ENCODE data around the gene TUBB. TPM values are rescaled to one million over a fixed set of nuclear protein-coding genes. Genes with fewer than 3 reads are reported as not detected.
"Not testable (repeated sequence)": the region's sequence is repeated elsewhere in the genome, so short reads cannot be mapped to it uniquely, and the experiment has no call there.

TUBB gene
- polyA plus RNA-seq, 1 of the 3 experiments (the other 2 are of a cell fraction) = 1,037 TPM

DNA sequence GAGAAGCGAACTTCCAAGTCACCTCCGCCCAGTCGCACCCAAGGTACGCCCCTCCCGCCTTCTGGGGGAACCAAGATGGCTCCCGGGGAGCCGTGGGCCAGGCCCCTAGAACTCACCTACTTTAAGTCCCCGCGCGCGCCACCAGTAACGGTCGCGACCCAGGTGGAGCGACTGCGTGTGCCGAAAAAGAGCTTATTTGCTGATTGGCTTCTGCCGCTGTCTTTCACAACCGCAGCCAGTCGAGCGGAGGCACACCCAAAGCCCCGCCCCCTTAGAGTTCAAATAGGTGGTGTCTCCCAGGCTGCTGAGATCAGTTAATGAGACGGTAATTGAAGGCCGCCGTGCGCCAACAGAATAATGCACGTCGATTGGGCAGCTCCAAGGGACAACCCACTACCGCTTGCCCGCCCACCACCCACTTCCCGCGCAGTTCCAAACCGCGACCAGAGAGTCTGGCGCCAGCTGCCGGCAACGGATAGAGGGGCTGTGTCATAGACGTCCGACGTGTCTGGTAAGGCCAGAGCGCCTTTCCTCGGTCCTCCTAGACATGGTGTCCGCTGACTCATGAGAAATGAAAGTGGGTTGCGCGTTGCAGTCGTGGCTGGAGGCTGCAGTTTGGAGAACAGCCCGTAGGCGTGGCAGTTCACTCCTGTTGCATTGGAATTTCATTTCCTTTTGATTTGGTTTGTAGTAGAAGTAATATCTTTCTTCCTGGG, 2.9 kb upstream of the TUBB start, which contains the start of gene MDC1 (continued):
- TF ChIP-seq, protein P1, sequence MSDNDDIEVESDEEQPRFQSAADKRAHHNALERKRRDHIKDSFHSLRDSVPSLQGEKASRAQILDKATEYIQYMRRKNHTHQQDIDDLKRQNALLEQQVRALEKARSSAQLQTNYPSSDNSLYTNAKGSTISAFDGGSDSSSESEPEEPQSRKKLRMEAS (IDR thresholded peaks at IDR 0.05; ENCODE audit: low read depth) = peak; percentile 88
- TF ChIP-seq RAD21 (IDR thresholded peaks at IDR 0.05; ENCODE audit: low read length) = 0 out of 2 replicates have a peak, but pooled peaks have one; percentile 16
- peak; percentile 45 to 66; a peak in 2 of 4 replicates for TF ChIP-seq EP300 (IDR thresholded peaks at IDR 0.05; ENCODE audit: borderline replicate concordance in 1 of 2, low read depth in 1 of 2, low read length in 1 of 2)
- peak; percentile 48 for TF ChIP-seq POLR2AphosphoS5 (IDR thresholded peaks at IDR 0.05; ENCODE audit: low read depth, low read length)
- peak; percentile 24; the same call in 1 of the 2 replicates for TF ChIP-seq RXRA (IDR thresholded peaks at IDR 0.05; ENCODE audit: borderline replicate concordance, low read depth)
- TF ChIP-seq CHD2 (IDR thresholded peaks at IDR 0.05; ENCODE audit: low read length, partially characterized antibody) = peak; percentile 92
- TF ChIP-seq NRF1 (IDR thresholded peaks at IDR 0.05; ENCODE audit: low read depth, low read length) = peak; percentile 46; the same call in 1 of the 2 replicates
- peak; percentile 65 for TF ChIP-seq GABPA (IDR thresholded peaks at IDR 0.05; ENCODE audit: low read depth)
- TF ChIP-seq GATA2 (CRISPR knock-in tag; IDR thresholded peaks at IDR 0.05) = no peak
- TF ChIP-seq TCF12 (IDR thresholded peaks at IDR 0.05) = peak; percentile 69; the same call in 1 of the 2 replicates
- TF ChIP-seq, protein P2, sequence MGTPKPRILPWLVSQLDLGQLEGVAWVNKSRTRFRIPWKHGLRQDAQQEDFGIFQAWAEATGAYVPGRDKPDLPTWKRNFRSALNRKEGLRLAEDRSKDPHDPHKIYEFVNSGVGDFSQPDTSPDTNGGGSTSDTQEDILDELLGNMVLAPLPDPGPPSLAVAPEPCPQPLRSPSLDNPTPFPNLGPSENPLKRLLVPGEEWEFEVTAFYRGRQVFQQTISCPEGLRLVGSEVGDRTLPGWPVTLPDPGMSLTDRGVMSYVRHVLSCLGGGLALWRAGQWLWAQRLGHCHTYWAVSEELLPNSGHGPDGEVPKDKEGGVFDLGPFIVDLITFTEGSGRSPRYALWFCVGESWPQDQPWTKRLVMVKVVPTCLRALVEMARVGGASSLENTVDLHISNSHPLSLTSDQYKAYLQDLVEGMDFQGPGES (IDR thresholded peaks at IDR 0.05; ENCODE audit: low read depth, low read length) = peak; percentile 59
- TF ChIP-seq FOXJ3 (CRISPR knock-in tag; IDR thresholded peaks at IDR 0.05) = no peak

DNA sequence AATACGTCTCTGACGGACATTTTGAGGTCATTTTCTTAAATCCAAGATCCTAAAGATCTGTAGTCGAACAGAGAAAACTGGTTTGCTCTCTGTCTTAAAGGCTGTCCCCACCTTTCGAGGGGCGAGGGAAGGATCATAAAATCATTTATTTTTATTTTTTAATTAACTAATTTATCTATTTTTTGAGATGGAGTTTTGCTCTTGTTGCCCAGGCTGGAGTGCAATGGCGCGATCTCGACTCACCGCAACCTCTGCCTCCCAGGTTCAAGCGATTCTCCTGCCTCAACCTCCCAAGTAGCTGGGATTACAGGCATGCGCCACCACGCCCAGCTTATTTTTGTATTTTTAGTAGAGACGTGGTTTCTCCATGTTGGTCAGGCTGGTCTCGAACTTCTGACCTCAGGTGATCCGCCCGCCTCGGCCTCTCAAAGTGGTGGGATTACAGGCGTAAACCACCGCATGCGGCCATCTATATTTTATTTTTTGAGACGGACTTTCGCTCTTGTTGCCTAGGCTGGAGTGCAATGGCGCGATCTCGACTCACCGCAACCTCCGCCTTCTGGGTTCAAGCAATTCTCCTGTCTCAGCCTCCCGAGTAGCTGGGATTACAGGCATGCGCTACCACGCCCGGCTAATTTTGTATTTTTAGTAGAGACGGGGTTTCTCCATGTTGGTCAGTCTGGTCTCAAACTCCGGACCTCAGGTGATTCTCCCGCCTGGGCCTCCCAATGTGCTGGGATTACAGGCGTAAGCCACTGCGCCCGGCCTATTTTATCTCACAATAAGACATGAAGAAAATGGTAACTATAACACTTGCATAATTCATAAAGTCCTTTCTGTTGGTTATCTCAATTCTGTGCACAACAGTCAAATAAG, 2.1 kb upstream of the TUBB start:
- ChIA-PET POLR2A (interaction anchor here (0.9 to 1.2 kb wide), 5 partner anchors 15 to 105 kb away, joined by 3 to 8 read pairs (median 5); partner anchors contain the start of gene DHX16), CTCF (interaction anchor here (42.4 kb wide), 1 partner anchor 33 kb away, joined by 838 read pairs; the partner anchor contains the start of genes DHX16, NRM and PPP1R18)
- H3K9ac ChIP-seq = peak overlapping the region; percentile 69
- TF ChIP-seq POLR2AphosphoS5 (IDR thresholded peaks at IDR 0.05; ENCODE audit: low read depth, low read length) = 0 out of 2 replicates have a peak, but pooled peaks have one; percentile 1
- peaks cover 68% of the 10 kb centered on the region for H3K79me2 ChIP-seq (ENCODE audit: insufficient read depth)
- H3K36me3 ChIP-seq (replicated peaks in 1 of 2; ENCODE audit: control insufficient read depth in 1 of 2, insufficient read depth in 2 of 2, low read length in 1 of 2) = peaks cover 13 to 22% of the 10 kb centered on the region in 2 experiments
- H3K4me3 ChIP-seq (ENCODE audit: low read depth in 2 of 2, low read length in 1 of 2) = peak overlapping the region; percentile 35 to 45; a peak in 2 of 4 replicates
- peaks cover 17% of the 10 kb centered on the region for H4K20me1 ChIP-seq (ENCODE audit: insufficient read depth)
- peak overlapping the region; percentile 60 for H3K4me2 ChIP-seq
- H2AFZ ChIP-seq (ENCODE audit: low read depth); H3K27me3 ChIP-seq (ENCODE audit: insufficient read depth); H3K9me3 ChIP-seq; H3K9me2 ChIP-seq; DNase-seq: not testable (repeated sequence)
- peaks cover 22 to 23% of the 10 kb centered on the region in 2 experiments for H3K4me1 ChIP-seq (ENCODE audit: control insufficient read depth in 1 of 2, insufficient read depth in 2 of 2, low read depth in 1 of 2, low read length in 1 of 2)
- H3F3A ChIP-seq (replicated peaks; ENCODE audit: insufficient read depth) = peaks cover 37% of the 10 kb centered on the region
- 83% methylated on average over 37 of the region's 37 CpGs for WGBS (ENCODE audit: low lambda C conversion rate)
- peak overlapping the region; percentile 92 to 93 for H3K27ac ChIP-seq (ENCODE audit: low read depth in 2 of 2, low read length in 1 of 2)
